Stomach smooth muscle (tissue), 2 donors: ENCODE data around the gene CRYGN.

Experiments used
- H3K27ac ChIP-seq: one replicate; pipeline ENCODE4 v1.7.0; 2013; ENCODE audit warnings: mild to moderate bottlenecking, low read length, inconsistent platforms
- H3K27me3 ChIP-seq, 2 donors: one replicate each; pipeline ENCODE4 v1.7.0; 2013; ENCODE audit warnings: low read length in 2 of 2; ENCODE audit not compliant: insufficient read depth in 2 of 2, control insufficient read depth in 1 of 2
- H3K36me3 ChIP-seq, 2 donors: one replicate each; pipeline ENCODE4 v1.7.0; 2013; ENCODE audit warnings: low read length in 2 of 2; ENCODE audit not compliant: control insufficient read depth in 2 of 2, insufficient read depth in 2 of 2
- H3K4me1 ChIP-seq: one replicate; pipeline ENCODE4 v1.7.0; 2013; ENCODE audit warnings: low read length; ENCODE audit not compliant: control insufficient read depth, insufficient read depth
- H3K4me3 ChIP-seq, 2 donors: one replicate each; pipeline ENCODE4 v1.7.0; 2013; ENCODE audit warnings: low read length in 2 of 2
- H3K9ac ChIP-seq, 2 donors: one replicate each; pipeline ENCODE4 v1.7.0; 2013; ENCODE audit warnings: low read length in 2 of 2, mild to moderate bottlenecking in 1 of 2
- H3K9me3 ChIP-seq, 2 donors: one replicate each; pipeline ENCODE4 v1.7.0; 2013; ENCODE audit warnings: low read length in 2 of 2; ENCODE audit not compliant: control insufficient read depth in 2 of 2
- donor health status: healthy.
- donor health status: Pancreatic carcinoma.

The CRYGN gene

GRCh38 chr7:151451156-151451555, 11.2 kb upstream of the CRYGN start:
- H3K9me3 ChIP-seq: no peaks in the 10 kb centered on the region
- peaks cover 4% of the 10 kb centered on the region for H3K4me1 ChIP-seq
- no peak overlapping the region for H3K4me3 ChIP-seq

DNA sequence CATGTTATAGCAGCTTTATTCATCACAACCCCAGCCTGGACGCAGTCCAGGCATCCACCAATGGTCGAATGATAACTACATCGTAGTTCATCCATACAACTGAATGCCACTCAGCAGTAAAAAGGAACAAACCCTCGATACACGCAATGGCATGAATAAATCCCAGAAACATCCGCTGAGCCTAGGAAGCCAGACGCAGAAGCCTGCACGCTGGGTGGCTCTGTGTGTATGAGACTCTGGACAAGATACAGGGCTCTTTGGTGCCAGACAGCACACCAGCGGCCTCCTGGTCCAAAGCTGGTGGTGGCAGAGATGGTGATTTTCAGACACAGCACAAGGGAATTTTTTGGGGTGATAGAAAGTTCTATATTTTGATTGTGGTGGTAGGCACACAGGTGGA, 10.0 kb upstream of the CRYGN start:
- no peak overlapping the region for H3K27ac ChIP-seq

More at GRCh38 chr7:151451156-151451555, 11.2 kb upstream of the CRYGN start:
- Histone ChIP-seq H3K9ac (no peak overlapping the region), H3K27ac (no peak overlapping the region), H3K36me3 (no peaks in the 10 kb centered on the region), H3K27me3 (no peaks in the 10 kb centered on the region)

DNA sequence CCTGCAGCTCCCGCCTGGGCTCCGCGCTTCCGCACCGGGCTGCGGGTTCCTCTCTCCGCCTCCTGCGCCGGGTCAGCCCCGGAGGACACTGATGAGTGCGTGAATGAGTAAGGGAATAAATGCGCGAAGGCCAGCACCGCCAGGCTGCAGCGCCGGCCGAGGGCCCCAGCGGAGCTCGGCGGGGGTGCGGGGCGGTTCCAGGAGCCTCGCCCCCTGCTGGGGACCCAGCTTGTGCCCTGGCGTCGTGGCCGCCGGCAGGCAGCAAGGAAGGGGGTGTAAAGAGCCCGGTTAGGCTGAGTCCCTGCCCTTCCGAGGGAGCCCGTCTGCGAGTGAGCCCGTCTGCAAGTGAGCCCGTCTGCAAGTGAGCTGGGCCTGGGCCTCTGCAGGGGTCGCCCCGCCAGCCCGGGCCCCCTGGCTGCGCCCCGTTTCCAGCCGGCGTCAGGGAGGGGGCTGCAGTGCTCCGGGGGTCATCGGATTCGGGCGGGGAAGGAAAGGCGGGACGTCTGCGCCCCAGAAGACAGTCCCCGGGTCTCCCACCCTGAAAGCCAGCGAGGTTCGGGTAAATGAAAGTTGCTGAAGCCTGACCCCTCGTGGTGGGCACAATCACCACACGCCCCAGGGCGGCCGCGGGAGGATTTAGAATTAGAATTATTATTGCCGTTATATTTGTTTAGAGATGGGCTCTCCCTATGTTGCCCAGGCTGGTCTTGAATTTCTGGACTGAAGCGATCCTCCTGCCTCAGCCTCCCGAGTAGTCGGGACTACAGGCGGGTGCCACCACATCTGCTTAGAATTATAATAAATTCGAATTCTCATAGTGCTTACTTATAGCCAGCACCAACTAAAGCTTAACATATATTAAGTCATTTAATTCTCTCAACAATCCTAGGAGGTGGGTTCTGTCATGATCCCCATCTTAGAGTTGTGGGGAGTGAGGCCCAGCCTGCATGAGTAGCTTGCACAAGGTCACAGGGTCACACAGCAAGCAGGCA, 8.6 kb upstream of the CRYGN start:
- Histone ChIP-seq H3K36me3 (no peaks in the 10 kb centered on the region), H3K9ac (peak overlapping the region; percentile 60 to 71), H3K27ac (no peak overlapping the region), H3K9me3 (no peaks in the 10 kb centered on the region), H3K4me3 (peak overlapping the region; percentile 63 to 74), H3K27me3 (no peaks in the 10 kb centered on the region), H3K4me1 (peaks cover 4% of the 10 kb centered on the region)

More for the DNA sequence above, 10.0 kb upstream of the CRYGN start:
- Histone ChIP-seq H3K27me3 (no peaks in the 10 kb centered on the region), H3K9me3 (no peaks in the 10 kb centered on the region), H3K36me3 (no peaks in the 10 kb centered on the region), H3K9ac (no peak overlapping the region), H3K4me3 (no peak overlapping the region), H3K4me1 (peaks cover 4% of the 10 kb centered on the region)

GRCh38 chr7:151447901-151448260, 7.9 kb upstream of the CRYGN start:
- H3K27ac ChIP-seq: no peak overlapping the region
- H3K9ac ChIP-seq: peak overlapping the region in 1 of 2 donors; percentile 60
- no peaks in the 10 kb centered on the region for H3K9me3 ChIP-seq
- H3K4me1 ChIP-seq: peaks cover 4% of the 10 kb centered on the region
- H3K27me3 ChIP-seq: no peaks in the 10 kb centered on the region
- peak overlapping the region; percentile 63 to 74 for H3K4me3 ChIP-seq
- H3K36me3 ChIP-seq: no peaks in the 10 kb centered on the region

GRCh38 chr7:151447312-151447711, 7.4 kb upstream of the CRYGN start:
- Histone ChIP-seq H3K9me3 (no peaks in the 10 kb centered on the region), H3K27ac (no peak overlapping the region), H3K36me3 (no peaks in the 10 kb centered on the region), H3K9ac (no peak overlapping the region), H3K27me3 (no peaks in the 10 kb centered on the region), H3K4me3 (no peak overlapping the region), H3K4me1 (peaks cover 4% of the 10 kb centered on the region)

DNA sequence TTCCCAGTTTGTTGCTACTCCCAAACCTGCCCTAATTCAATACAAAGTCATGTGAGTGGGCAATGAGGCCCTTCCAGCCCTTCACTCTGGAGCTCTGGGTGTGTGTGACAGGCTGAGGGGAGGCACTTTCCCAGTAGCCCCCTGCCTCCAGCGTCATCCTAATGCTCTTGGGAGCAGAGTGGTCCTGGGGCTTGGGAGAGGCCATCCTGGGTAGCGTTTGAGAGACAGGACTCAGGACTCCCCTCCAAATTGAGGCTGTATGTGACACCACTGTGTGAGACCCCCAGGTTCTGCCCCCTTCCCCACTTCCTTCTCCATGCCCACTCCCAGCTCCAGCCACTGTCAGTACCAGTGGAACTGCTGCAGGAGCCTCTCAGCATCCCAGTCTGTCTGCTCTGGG, 6.5 kb upstream of the CRYGN start:
- Histone ChIP-seq H3K27ac (no peak overlapping the region), H3K36me3 (no peaks in the 10 kb centered on the region), H3K4me3 (no peak overlapping the region), H3K9me3 (no peaks in the 10 kb centered on the region), H3K4me1 (peaks cover 4% of the 10 kb centered on the region), H3K27me3 (no peaks in the 10 kb centered on the region), H3K9ac (no peak overlapping the region)

- no peak overlapping the region for H3K9ac ChIP-seq
- H3K27ac ChIP-seq: no peak overlapping the region
- no peaks in the 10 kb centered on the region for H3K36me3 ChIP-seq
- H3K4me3 ChIP-seq: no peak overlapping the region
- no peaks in the 10 kb centered on the region for H3K9me3 ChIP-seq
- H3K27me3 ChIP-seq: peaks cover 0 to 3% of the 10 kb centered on the region in 2 donors
- peaks cover 7% of the 10 kb centered on the region for H3K4me1 ChIP-seq
Measured at GRCh38 chr7:151444632-151445031, 4.7 kb upstream of the CRYGN start.

DNA sequence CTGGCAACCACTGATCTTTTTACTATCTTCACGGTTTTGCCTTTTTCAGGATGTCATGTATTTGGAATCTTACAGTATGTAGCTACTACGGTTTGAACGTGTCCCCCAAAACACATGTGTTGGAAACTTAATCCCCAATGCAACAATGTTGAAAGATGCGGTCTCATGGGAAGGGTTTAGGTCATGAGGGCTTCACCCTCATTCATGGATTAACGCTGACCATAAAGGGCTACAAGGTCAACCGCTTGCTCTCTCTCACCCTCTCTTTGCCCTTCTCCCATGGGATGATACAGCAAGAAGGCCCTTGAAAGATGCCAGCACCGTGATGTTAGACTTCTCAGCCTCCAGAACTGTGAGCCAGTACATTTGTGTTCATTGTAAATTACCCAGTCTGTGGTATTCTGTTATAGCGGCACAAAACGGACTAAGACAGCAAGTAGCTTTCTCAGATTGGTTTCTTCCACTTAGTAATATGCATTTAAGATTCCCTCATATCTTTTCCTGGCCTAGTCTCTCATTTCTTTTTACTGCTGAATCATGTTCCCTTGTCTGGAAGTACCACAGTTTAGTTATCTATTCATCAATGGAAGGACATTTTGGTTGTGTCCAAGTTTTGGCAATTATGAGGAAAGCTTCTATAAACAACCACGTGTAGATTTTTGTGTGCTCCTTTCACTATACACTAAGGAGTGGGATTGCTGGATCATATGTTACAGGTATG, 3.0 kb upstream of the CRYGN start:
- Histone ChIP-seq H3K36me3 (no peaks in the 10 kb centered on the region), H3K4me1 (peaks cover 3% of the 10 kb centered on the region), H3K27ac (no peak overlapping the region), H3K27me3 (peaks cover 9 to 16% of the 10 kb centered on the region in 2 donors), H3K4me3 (no peak overlapping the region), H3K9ac (no peak overlapping the region), H3K9me3 (peaks cover 0 to 2% of the 10 kb centered on the region in 2 donors)

DNA sequence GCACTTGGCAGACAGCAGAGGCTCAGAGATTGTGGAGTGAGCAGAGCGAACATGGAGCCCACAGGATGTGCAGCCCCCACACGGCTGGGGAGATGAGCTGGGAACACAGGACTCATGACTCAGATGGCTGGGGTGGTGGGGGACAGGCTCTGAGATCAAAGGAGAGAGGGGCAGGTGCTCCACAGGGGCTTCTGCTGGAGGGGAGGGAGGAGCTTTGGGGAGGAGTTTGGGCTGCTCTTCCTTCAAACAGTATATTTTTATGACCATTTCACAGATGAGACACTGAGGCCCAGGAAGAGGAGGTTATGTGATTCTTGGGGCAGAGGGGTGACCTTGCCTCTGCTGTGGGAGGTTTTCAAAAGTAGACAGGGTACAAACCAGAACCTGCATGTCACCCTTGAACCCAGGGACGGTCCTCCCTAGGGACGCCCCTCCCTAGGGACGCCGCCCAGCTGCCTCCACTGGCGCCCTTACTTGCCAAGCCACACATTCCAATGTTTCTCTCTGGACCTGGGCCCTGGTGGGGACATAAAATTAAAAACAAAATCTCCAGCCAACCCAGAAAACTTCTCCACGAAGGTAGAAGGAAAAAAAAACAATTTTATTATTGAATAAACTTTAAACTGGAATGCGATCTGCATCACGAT, 981 bp upstream of the CRYGN start:
- no peak overlapping the region for H3K27ac ChIP-seq
- no peaks in the 10 kb centered on the region for H3K36me3 ChIP-seq
- no peak overlapping the region for H3K9ac ChIP-seq
- peaks cover 0 to 2% of the 10 kb centered on the region in 2 donors for H3K9me3 ChIP-seq
- H3K27me3 ChIP-seq: peaks cover 9 to 16% of the 10 kb centered on the region in 2 donors
- no peak overlapping the region for H3K4me3 ChIP-seq
- H3K4me1 ChIP-seq: peaks cover 17% of the 10 kb centered on the region

DNA sequence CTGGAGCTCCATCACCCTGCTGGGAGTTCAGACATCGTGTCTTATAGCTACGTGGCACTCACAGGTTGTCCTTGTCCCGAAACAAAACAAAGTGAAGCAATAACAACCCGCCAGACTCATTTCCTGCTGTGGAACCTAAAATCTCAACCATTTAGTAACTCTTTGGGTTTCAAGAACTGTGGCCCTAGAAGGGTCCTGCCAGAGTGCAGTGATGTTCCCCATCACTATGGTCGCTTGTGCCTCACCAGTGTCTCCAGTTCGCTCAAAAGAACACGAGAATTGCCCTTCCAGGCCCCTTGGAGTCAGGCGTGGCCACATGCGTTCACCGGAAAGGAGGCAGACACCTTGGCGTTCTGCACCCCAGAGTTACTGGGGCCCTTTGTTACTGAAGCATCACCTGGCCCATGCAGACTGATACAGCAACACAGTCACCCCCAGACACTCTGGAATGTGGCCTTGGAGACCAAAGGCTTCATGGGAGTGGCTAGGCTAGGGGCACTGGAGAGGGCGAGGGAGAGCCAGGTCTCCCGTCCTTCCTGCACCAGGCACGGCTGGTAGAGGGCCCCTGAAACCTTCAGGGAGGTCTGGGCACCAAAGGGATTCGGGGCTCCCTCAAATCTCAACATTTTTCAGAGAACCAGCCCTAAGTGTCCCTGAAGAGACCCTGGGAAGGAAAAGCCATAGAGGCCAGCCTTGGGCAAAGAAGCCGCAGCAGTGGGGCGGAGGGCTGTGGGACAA, 908 bp downstream of the CRYGN start:
- no peak overlapping the region for H3K27ac ChIP-seq
- peaks cover 0 to 2% of the 10 kb centered on the region in 2 donors for H3K9me3 ChIP-seq
- H3K36me3 ChIP-seq: no peaks in the 10 kb centered on the region
- H3K4me1 ChIP-seq: peaks cover 17% of the 10 kb centered on the region
- no peak overlapping the region for H3K9ac ChIP-seq
- peaks cover 9 to 16% of the 10 kb centered on the region in 2 donors for H3K27me3 ChIP-seq
- no peak overlapping the region for H3K4me3 ChIP-seq
